Lower leg skin (tissue), 3 donors: Measurements from ENCODE around the gene TPRA1.

Source experiments
- POLR2A ChIP-seq, 2 donors: fragments of 450-650 bp; IDR thresholded peaks; one replicate each; pipeline ENCODE4 v1.6.1; 2016 to 2017; ENCODE audit warnings: antibody characterized with exemption in 2 of 2, mild to moderate bottlenecking in 1 of 2, moderate library complexity in 1 of 2
- TF ChIP-seq, protein P1 (sequence below), 3 donors: fragments of 450-650 bp; IDR thresholded peaks; one replicate each; pipeline ENCODE4 v1.5.1; 2016; ENCODE audit warnings: antibody characterized with exemption in 3 of 3, mild to moderate bottlenecking in 3 of 3, moderate library complexity in 2 of 3

DNA sequence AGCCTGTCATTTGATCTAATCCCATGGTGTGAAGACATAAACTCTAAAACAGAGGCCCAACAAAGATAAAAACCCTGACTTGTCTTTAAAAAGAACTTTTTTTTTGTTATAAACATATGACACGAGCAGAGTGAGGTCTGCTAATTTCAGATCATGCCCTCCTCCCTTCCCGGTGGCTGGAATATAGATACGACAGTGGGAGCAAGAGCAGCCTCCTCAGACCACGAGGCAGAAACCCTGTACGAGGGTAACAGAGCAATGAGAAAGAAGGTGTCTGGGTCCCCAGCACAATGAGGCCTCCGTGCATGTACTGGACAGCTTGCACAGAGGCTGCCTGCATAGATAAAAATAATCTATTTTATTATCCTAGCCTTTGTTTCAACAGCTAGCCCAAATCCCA, 5.8 kb downstream of the TPRA1 start:
- no peak for TF ChIP-seq POLR2A (IDR thresholded peaks at IDR 0.05)
- TF ChIP-seq, protein P1, sequence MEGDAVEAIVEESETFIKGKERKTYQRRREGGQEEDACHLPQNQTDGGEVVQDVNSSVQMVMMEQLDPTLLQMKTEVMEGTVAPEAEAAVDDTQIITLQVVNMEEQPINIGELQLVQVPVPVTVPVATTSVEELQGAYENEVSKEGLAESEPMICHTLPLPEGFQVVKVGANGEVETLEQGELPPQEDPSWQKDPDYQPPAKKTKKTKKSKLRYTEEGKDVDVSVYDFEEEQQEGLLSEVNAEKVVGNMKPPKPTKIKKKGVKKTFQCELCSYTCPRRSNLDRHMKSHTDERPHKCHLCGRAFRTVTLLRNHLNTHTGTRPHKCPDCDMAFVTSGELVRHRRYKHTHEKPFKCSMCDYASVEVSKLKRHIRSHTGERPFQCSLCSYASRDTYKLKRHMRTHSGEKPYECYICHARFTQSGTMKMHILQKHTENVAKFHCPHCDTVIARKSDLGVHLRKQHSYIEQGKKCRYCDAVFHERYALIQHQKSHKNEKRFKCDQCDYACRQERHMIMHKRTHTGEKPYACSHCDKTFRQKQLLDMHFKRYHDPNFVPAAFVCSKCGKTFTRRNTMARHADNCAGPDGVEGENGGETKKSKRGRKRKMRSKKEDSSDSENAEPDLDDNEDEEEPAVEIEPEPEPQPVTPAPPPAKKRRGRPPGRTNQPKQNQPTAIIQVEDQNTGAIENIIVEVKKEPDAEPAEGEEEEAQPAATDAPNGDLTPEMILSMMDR (IDR thresholded peaks at IDR 0.05): no peak
